Fibroblast of skin of back (primary cell): ENCODE data around the gene RRAS.

ENCODE experiments used
- DNase-seq: peaks from one replicate; pipeline ENCODE4 v3.0.0-alpha.2; 2013

Gene RRAS

DNA sequence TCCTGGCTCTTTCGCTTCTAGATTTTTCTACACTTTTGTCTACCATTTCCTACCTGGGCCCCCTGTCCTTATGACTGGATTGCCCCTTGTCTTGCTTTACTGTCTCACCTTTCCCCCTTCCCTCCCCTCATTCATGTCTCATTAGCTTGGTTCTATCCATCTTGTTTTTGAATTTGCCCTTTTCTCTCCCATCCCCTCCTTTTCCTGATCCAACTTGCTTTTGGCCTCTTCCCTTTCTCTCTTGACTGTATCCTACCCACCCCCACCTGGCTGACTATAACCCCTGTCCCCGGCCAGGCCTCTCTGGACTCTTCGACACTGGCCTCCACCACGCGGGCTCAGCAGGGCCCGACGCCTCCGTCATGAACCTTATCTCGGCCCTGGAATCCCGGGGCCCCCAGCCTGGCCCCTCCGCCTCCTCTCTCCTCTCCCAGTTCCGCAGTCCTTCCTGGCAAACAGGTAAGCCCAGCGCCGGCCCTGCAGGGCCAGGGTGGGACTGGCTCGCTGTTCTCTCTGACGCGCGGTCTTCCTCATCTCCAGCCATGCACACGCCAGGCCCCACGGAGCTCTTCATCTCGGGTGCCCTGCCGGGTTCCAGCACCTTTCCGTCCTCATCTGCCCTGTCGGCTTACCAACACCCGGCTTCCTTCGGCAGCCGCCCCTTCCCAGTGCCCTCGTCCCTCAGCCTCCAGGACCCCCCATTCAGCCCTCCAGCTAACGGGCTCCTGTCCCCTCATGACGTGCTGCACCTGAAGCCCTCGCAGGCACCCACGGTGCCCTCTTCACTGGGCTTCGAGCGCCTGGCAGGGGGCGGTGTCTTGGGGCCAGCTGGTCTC lies 45.6 kb downstream of the RRAS start:
- no peak for DNase-seq

DNA sequence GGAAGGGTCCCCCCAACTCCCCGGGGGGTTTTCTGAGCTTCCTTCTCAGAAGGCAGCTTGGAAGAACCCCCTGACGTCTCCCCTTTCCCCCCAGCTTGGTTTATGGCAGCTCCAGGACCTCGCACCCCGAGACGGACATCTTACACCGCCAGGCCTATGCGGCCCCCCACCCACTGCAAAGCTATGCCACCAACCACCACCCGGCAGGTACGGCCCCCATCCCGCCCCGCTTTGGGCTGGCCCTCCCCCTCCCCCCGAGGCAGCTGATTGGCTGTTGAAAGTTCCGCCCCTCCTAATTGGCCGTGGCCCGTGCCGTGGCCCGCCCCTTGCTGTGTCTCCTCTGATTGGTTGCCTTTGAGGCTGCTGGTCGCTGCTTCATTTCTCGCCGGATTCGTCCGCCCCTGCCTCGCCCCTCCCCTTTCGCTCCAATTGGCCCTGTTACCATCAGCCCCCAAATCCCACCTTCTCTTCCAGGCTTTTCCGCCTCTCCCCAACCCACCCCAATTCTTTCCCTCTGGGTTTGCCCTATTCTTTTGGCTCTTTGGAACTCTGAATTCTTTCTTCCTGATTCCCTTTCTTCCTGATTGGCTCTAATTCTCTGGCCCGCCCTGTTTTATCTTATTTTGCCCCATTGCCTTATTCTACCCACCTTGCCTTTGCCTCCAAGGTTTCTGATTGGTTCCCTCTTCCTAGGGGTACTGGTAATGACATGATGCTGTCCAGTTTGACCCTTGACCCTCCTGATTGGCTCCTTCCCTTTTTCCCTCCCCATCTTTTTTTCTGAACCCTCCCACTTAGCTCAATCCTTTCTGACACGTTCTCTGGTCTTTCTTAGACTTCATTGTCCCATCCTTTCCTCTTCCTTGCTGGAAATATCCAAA lies 46.5 kb downstream of the RRAS start:
- peak; percentile 93 for DNase-seq

GRCh38 chr19:49592486-49593232 lies 47.3 kb downstream of the RRAS start:
- DNase-seq = peak; percentile 16

DNA sequence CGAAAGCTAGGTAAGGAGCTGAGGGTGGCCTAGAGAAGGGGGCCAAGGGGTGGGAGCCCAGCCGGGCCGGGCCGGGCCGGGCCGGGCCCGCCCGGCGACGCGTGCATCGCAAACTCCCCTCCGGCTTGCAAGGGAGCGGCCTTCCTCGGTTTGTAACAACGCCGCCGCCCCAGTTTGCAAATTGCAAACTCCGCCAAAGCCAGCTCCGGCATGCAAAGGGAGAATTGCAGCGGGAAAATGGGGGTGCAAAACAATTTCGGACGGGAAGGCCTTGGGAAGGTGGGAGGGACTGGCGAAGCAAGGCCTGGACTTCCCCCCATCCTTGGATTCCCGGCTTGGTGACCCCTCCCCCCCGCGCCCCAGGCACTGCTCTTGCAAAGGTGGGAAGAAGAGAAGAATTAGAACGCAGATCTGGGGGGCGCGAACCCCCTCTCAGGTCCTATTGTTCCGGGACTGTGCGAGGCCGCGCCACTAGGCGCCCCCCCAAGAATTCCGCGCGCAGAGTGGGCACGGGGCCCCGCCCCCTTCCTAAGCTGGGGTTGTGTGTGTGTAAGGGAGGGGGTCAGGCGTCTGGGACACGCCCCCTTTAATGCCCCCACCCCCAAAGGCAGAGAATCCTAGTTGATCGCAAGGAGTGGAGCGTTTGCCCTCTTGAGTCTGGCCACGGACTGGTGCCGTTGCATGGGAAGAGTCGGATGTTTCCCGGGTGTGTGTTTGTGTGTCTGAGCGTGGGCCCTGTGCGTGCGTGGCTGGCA lies 48.0 kb downstream of the RRAS start:
- DNase-seq = peak; percentile 46

DNA sequence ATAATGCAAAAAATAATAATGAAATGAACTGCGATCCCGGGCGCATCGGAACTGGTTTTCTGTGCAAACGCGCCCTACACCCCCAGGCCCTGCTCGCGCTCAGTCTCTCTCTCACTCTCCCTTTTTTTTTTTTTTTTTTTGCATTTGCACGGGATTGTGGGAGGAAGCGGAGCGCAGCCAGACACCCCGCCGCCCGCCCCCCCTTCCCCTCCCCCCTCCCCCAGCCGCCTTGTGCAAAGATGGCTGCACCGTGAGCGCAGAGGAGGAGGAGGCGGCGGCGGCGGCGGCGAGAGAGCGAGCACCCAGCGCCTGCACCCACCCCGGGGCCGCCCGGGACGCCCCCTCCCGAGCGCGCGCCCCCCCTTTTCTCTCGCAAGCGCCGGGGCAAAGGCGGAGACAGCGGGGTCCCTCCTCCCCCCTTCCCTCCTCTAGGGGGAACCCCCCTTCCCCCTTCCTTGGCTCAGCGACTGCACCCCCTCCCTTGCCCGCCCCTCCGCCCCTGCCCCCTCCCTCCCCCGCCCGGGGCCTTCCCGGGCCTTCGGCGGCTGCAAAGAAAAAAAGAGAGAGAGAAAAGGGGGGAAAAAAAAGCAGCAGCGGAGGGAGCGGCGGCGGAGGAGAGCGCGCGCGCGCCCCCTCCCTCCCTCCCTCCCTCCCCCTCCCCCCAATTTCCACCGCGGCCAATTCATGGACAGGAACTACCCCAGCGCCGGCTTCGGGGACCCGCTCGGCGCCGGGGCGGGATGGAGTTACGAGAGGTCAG lies 48.8 kb downstream of the RRAS start, which contains the start of gene PRR12:
PRR12 (plus strand) TSS at position 212 of the 760 bp plus-strand sequence; CDS start at position 685, 473 bp downstream.
- DNase-seq = peak; percentile 83

DNA sequence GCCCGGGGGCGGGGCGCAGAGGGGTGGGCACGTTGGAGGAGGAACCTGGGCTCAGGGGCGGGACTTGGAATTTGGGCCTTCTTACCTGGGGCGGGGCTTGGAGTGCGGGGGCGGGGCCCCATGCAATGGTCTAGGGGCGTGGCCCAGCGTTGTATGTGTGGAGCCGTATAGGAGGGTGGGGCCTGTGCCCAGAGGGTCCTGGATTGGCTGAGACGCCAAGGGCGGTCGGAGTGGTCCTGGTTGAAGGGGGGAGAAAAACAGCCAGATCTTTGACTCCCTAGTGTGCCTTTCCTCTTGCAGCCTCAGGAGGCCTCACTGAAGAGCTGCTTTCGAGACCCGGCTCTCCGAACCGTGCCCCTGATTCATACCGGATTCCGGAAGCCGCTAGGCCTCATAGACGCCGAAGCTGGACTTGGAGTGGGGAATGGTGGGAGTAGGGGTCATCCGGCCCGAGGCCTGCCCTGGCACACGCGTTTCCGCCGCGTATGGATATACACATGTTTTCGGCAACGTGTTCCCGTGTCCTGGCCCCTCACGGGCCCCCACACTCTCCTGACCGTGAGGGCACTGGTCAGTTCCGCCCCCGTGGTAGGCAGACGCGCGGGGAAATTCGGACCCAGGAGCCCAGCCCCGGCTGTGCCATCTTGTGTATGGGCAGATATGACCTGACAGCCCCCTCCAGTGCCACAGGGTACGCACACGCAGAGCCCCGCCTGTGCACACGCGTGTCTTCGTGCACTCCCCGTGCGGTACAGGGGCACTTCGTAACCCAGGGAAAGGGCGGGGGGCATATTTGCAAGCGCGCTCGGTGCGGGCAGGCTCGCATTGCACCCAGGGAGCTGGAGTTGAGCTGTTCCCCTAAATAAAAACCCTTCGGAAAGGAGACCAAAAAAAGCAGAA lies 49.6 kb downstream of the RRAS start:
- peak; percentile 98 for DNase-seq

DNA sequence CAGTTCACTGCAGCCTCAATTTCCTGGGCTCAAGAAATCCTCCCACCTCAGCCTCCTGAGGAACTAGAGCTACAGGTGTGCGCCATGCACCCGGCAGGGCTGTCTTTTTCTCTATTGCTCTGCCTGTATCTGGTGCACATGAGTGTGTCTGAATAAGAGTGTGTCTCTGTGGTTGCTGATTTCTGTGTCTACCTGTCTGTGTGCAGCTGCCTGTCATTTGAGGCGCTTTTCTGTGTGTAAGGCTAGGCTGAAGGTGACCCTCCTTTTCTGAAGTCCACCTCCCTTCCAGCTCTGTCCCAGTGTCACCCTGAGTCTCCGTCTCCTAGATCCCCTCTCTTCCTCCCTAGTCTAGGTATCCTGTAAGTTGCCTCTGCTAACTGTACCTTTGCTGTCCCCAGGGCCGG lies 50.4 kb downstream of the RRAS start:
- no peak for DNase-seq

- no peak for DNase-seq
Measured at GRCh38 chr19:49588365-49589122, 51.4 kb downstream of the RRAS start.

DNA sequence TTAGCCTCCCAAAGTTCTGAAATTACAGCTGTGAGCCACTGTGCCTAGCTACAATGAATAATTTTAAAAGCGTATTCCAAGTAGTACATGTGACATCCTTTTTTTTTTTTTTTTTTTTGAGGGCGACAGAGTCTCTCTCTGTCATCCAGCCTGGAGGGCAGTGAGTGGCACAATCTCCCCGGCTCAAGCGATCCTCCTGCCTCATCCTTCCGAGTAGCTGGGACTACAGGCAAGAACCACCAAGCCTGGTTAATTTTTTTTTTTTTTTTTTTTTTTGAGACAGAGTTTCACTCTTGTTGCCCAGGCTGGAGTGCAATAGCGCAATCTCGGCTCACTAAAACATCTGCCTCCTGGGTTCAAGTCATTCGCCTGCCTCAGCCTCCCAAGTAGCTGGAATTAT lies 52.7 kb downstream of the RRAS start:
- no peak for DNase-seq
